Neural cell (in vitro differentiated cells): Measurements from ENCODE around the gene ATP5F1E.

Source experiments
- EP300 ChIP-seq: fragments of 450-650 bp; conservative IDR thresholded peaks from 2 replicates; pipeline ENCODE4 v1.6.1; 2014; ENCODE audit warnings: antibody characterized with exemption, mild to moderate bottlenecking, moderate library complexity; ENCODE audit not compliant: poor library complexity, severe bottlenecking
- EZH2 ChIP-seq: fragments of 200-600, 300-800 bp; shearing (Covaris generic), sonication (generic); IDR thresholded peaks from 2 replicates; pipeline ENCODE4 v1.6.1; 2014; ENCODE audit warnings: antibody characterized with exemption, low read length, borderline replicate concordance, mild to moderate bottlenecking; ENCODE audit not compliant: insufficient read depth, poor library complexity, severe bottlenecking
- MXI1 ChIP-seq: fragments of 450-650 bp; conservative IDR thresholded peaks from 2 replicates; pipeline ENCODE4 v1.6.1; 2014; ENCODE audit warnings: antibody characterized with exemption, mild to moderate bottlenecking; ENCODE audit not compliant: poor library complexity, severe bottlenecking
- POLR2AphosphoS5 ChIP-seq: IDR thresholded peaks from 2 replicates; pipeline ENCODE4 v1.6.1; 2012
- TF ChIP-seq, protein P1 (sequence below): fragments of 450-650 bp; IDR thresholded peaks from 2 replicates; pipeline ENCODE4 v1.5.1; 2014; ENCODE audit warnings: antibody characterized with exemption, mild to moderate bottlenecking, moderate library complexity; ENCODE audit not compliant: poor library complexity, severe bottlenecking

DNA sequence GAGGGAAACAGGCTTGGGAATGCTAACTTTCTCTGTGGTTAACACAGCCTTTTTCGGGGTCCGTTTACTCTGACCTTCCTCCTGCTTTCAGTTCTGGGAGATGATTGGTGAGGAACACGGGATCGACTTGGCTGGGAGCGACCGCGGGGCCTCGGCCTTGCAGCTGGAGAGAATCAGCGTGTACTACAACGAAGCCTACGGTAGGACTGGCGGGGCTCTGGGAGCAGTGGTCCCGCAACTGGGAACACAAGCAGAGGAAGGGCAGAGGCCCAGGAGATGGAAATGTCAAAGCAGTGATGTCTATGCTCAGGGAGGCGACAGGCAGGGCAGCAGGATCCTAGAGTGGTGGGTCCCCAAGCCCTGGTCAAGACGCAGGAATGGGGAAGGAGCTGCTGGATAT, 9.4 kb downstream of the ATP5F1E start:
- TF ChIP-seq EZH2 (no peak), POLR2AphosphoS5 (no peak), EP300 (no peak), MXI1 (no peak)
- TF ChIP-seq, protein P1, sequence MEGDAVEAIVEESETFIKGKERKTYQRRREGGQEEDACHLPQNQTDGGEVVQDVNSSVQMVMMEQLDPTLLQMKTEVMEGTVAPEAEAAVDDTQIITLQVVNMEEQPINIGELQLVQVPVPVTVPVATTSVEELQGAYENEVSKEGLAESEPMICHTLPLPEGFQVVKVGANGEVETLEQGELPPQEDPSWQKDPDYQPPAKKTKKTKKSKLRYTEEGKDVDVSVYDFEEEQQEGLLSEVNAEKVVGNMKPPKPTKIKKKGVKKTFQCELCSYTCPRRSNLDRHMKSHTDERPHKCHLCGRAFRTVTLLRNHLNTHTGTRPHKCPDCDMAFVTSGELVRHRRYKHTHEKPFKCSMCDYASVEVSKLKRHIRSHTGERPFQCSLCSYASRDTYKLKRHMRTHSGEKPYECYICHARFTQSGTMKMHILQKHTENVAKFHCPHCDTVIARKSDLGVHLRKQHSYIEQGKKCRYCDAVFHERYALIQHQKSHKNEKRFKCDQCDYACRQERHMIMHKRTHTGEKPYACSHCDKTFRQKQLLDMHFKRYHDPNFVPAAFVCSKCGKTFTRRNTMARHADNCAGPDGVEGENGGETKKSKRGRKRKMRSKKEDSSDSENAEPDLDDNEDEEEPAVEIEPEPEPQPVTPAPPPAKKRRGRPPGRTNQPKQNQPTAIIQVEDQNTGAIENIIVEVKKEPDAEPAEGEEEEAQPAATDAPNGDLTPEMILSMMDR: no peak
